ENCODE measurements around the gene SLC35A2.
A peak's percentile ranks its signal among the peaks of the same experiment; 100 is the strongest.
"Not testable (repeated sequence)": the region's sequence is repeated elsewhere in the genome, so short reads cannot be mapped to it uniquely, and the experiment has no call there.

The SLC35A2 gene

DNA sequence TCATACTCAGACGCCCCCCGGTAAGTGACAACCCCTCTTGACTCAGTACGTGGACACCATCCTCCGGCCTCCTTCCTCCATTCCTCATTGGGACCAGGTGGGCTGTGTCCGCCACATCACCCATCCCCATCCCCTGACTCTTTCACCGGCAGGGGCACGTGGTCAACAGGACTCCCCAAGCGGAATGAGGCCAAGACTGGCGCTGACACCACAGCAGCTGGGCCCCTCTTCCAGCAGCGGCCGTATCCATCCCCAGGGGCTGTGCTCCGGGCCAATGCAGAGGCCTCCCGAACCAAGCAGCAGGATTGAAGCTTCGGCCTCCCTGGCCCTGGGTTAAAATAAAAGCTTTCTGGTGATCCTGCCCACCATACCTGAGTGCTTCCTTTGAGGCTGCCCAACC is 8.7 kb downstream of the SLC35A2 start:
- DNase-seq (no peak), ATAC-seq (no peak)

DNA sequence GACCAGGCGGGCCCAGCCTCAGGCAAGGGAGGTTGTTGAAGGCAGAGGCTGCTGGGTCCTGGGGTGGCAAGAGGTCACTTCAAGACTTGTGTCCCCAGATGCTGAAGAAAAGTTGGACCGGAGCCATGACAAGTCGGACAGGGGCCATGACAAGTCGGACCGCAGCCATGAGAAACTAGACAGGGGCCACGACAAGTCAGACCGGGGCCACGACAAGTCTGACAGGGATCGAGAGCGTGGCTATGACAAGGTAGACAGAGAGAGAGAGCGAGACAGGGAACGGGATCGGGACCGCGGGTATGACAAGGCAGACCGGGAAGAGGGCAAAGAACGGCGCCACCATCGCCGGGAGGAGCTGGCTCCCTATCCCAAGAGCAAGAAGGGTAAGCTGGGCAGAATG is 9.3 kb downstream of the SLC35A2 start:
- DNase-seq (no peak), ATAC-seq (no peak)

DNA sequence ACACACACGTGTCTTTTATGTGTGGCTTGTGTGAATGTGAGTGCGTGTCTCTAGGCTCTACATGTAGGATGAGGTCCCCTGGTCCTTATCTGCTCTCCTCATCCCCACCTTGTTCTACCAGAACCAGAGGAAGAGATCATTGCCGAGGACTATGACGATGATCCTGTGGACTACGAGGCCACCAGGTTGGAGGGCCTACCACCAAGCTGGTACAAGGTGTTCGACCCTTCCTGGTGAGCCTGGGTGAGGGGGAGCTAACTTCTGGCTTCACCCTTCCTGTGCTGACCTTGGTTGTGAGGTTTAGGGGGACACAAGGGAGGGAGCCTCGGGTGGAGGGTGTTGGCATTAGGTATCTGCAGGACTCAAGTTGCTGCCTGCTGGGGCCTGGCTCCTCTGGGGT is 10.4 kb downstream of the SLC35A2 start:
- no peak for DNase-seq

DNA sequence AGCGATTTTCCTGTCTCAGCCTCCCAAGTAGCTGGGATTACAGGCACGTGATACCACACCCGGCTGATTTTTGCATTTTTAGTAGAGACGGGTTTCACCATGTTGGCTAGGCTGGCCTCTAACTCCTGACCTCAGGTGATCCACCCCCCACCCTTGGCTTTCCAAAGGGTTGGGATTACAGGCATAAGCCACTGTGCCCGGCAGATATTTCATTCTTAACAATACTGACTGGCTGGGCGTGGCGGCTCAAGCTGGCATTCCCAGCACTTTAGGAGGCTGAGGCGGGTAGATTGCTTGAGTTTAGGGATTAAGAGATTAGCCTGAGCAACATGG is 12.4 kb downstream of the SLC35A2 start:
- DNase-seq (no peak), ATAC-seq (no peak)

More for the DNA sequence above, 10.4 kb downstream of the SLC35A2 start:
- ATAC-seq, result no peak

DNA sequence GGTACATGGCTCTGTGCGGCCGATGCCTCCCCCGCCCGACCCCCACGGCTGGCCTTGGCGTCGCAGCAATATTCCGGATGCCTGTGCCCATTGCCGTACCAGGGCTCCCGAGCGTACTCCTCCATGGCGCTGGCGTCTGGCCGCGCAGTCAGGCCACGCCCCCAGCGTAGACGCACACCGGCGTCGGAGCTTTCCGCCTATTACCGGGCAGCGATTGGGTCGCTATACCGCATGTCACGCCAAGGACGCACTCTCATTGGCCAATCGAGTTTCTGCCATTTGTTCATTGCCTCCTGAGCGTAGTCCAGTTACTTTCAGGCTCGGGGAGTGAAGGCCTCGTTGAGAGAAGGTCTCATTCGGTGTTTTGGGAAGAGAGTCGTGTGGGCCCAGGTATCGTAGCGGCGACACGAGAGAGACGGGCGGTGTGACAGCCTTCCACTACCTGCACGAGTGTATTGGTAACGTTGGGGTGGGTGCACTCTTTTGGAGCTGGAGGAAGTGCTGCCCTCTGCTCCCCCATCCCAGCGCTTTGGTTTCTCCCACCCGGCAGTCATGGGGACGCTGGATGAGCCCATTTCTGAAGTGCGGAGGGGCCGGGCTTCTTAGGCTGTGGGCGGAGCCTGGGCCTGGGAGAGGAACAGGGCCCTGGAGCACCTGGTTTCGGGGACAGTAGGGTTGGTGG is 13.7 kb downstream of the SLC35A2 start, which contains the start of the genes PQBP1 and TIMM17B:
Gene PQBP1, plus strand, starts transcription at position 306 of the 682 bp plus-strand sequence. CDS start 580 bp downstream, outside the sequence.
Gene TIMM17B, minus strand, starts transcription at position 144 of the 682 bp plus-strand sequence. Its CDS starts 19 bp downstream, at position 125.
- DNase-seq (peak; percentile 85), ATAC-seq (peak; percentile 94)

DNA sequence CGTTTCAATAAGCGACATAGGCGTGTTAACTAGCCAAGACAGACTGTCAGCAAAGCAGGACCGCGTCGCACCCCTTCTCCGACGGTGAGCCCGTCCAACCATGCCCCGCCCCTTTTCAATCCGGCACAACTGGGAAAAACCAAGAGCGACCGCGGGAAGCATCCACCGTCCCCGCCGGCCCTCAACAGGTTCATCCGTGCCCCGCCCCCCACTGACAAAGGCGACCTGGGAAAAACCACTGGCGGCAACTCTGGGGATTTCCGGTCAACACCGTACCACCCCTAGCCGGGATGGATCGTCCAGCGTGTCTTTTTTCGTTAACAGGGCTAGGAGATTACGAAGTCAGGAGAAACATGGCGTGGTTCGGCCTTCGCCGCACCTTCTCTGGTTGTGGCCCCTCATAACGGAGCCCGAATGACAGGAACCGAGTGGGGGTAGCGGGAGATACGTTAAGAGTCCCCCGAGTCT is 14.3 kb downstream of the SLC35A2 start:
- DNase-seq (peak; percentile 68), ATAC-seq (peak; percentile 24)

DNA sequence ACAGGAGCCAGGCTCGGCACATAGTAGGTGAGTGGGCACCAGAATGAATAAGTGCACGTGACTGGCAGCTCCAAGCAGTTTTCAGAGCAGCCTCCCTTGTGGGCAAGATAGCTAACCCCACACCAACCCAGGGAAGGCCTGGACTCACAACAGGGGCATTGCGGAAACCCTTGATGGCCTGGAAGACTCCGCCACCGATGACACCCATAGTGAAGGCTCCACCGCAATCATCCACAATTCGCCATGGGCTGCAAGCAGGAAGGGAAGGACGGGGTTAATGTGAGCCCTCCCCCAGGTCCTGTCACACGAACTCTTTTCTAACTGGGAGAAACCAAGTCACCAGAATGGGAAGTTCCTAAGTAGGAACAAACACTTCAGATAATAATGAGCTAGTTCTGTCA is 14.8 kb downstream of the SLC35A2 start:
- ATAC-seq, result no peak
- DNase-seq, result no peak

DNA sequence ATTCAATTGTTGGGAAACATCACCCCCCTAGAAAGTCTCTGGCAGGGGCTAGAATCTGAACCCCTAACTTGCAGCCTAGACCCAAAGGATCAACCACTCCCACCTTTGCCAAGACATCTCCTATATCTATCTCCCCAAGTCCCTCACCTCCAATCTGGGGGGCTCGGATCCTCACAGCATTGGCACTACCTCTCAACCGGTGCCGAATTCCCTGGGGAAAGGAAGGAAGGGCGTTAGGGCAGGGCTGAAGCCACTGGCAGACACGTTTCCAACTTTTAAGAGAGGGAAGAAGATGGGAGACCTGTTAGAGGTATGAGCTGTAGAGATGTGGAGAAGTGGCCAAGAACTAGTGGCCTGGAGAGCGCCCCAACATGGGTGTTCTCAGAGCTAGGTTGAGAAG is 16.6 kb downstream of the SLC35A2 start:
- DNase-seq, result no peak
- ATAC-seq, result no peak

DNA sequence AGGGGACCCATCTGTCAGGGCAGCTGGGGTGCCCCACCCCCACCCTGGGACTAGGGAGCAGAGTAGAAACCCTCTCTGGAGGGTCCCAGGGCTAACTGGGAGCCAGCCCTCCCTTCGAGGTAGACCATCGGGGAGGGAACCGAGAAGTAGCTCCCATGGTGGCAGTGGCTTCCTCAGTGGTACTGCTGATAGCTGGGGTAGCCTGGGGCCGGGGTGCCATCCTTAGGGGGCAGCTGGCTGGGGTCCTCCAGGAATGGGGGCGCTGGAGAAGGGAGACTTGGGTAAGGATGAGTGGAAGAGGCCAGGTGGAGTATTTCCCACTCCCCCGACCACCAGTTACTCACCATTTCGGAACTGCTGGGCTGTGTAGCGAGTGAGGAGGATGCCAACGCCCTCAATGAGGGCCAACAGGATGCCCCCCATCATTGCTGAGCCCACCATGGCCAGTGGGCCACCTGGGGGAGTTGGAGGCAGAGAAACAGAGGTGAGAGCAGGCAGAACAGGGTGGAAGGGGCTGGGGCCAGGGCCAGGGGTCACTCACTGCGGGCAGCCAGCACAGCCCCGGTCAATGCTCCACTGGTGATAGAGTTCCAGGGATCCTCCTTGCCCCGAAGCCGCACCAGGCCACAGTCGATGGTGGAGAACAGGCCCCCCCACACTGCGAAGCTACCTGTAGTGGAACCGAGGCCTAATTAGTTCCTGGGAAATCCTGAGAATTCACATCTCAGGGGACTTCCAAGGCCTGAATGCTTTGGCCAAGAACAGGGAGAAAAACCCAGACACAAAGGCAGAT is 17.7 kb downstream of the SLC35A2 start:
- ATAC-seq (no peak), DNase-seq (no peak)

DNA sequence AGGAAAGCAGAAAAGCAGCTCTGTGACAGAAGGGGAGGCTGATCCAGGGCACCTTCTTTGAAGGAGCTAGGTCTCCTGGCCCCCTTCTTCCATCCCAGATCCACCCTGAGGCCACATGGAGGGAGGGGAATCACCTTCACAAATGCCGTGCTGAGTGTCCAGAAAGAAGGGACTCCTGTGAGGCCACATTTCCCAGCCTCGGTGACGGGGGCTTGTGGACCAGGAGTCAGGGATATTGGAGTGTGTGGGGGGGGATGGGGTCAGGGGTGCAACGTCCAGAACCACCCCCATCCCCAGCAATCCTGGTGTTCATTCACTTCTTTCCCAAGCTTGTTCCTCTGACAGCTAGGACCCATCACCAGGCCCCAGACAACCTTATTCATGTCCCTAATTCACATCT is 18.6 kb downstream of the SLC35A2 start:
- no peak for DNase-seq

DNA sequence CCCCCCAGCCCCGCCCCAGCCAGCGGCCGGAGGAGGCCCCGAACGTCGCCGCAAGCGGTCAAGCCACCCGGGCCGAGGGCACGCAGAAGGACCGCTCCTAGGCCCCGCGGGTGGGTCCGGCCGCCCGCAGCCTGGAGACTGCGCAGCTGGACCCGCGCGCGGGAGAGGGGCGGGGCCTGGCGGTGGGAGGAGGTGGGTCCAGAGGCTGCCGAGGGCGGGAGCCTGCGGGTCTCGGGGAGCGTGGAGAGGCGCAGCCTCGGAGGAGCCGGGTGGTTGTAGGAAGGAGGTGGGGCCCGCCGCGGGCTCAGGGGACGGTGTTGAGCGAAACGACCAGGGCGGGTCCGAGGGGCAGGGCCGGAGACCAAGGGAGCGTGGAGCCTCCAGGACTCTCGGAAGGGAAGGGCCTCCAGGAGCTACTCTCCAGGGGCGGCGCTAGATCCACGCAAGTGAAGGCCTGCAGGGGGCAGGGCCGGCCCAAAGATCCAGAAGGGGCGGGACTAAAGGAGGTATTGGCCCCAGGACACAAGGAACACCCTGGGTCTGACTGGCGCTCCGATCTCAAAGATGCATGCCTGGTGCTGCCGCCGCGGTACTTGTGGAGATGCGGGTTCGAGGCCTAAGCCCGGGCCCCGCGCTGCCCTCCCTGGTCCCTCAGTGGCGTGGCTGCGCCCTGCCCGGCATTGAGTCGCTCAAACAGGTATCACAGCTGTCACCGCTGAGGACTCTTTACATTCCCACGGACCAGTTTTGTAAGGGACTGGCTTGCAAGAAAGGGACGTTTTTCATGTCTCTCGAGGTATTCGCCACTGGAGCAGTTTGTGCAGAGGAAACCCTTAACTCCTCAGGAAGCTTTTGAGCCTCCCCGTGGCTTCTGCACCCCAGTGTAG is 19.8 kb downstream of the SLC35A2 start:
- ATAC-seq (peak; percentile 90), DNase-seq (peak; percentile 71)

More for the DNA sequence above, 18.6 kb downstream of the SLC35A2 start:
- no peak for ATAC-seq

DNA sequence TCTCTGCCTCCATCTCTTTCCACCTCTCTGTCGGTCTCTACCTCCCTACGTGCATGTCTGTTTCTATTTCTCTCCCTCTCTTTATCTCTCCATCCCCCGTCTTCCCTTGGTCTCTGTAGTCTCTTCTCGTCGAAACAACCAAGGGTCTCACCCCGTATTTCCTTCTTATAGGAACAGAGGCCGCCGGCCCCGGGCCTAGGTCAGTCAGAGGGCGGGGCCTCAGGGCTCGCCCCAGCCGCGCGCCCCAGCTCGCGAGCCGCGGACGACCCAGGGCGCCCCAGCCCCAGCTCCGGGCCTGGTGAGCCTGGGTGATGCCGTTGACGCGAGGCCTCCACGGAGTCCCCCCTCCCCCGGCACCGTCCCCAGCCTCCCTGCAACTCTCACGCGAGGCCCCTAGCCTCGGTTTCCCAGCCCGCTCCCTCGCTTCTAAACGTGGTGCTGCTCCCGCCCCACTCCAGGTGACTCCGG is 20.5 kb downstream of the SLC35A2 start:
- ATAC-seq (peak; percentile 47), DNase-seq (peak; percentile 14)

DNA sequence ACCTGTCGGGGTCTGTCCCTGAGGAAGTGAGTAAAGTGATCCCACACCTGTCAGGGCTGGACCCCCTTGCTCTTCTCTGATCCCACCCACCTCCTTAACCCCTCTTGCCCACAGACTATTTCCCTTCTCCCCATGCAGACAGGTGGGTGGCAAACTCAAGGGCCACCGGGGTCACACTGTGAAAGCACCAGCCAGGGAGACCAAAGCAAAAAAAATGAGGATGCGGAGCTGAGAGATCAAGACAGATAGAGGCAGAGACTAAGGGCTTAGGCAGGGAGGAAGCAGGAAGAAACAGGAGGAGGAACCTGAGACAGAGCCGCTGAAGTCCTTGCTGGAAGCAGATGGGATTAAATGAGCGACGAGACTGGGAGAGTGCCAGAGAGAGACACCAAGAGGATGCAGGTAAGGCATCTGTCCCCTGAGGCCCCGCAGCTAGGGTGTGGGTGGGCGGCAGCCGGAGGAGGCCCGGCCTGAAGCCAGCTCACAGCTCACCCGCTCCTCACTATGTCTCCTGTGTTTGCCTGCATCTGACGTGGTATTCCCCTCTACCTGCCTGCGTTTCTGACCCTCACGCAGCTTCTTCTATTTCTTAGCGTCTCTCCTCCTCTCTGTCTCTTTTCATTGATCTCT is 21.0 kb downstream of the SLC35A2 start:
- DNase-seq (peak; percentile 19), ATAC-seq (no peak)

DNA sequence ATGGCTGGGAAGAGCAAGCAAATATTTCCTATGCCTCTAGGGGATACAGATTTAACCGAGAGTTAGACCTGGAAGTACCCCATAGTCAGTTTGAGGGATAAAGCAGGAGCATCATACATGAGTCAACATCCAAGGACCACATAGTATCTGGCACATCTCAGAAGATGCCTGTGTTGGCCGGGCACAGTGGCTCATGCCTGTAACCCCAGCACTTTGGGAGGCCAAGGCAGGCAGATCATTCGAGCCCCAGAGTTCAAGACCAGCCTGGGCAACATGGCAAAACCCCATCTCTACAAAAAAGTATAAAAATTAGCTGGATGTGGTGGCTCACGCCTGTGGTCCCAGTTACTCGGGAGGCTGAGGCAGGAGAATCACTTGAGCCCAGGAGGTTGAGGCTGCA is 24.9 kb downstream of the SLC35A2 start:
- ATAC-seq, DNase-seq: not testable (repeated sequence)

DNA sequence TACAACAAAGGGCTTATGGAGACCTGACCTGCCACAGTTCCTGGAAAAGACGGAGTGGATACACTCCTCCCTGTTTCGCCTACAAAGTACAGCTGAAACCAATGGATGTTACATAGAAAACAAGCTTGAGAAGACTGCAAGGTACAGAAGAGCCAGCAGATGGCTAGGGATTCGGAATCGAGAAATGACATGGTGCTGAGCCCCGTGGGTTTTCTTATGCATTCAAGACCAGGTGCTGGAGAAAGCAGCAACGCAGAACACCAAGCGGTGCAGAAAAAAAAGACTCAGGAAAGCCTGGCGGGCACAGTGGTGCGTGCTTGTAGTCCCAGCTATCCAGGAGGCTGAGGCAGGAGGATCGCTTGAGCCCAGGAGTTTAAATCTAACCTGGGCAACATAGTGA is 27.7 kb downstream of the SLC35A2 start:
- ATAC-seq (no peak), DNase-seq (no peak)

DNA sequence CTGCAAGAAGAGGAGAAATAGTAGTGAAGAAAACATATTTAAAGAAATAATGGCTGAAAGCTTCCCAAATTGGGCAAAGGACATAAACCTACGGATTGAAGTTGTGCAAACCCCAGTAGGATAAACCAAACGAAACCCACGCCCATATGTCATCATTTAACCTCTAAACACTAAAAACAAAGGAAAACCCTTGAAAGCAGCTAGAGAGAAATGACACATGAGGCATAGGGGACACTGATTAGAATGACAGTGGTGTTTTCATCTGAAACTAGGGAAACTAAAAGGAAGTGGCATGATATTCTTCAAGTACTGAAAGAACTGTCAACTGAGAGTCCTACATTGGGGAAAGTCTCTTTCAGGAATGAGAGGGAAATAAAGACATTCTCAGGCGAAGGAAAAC is 34.5 kb downstream of the SLC35A2 start:
- ATAC-seq, result not testable (repeated sequence)

DNA sequence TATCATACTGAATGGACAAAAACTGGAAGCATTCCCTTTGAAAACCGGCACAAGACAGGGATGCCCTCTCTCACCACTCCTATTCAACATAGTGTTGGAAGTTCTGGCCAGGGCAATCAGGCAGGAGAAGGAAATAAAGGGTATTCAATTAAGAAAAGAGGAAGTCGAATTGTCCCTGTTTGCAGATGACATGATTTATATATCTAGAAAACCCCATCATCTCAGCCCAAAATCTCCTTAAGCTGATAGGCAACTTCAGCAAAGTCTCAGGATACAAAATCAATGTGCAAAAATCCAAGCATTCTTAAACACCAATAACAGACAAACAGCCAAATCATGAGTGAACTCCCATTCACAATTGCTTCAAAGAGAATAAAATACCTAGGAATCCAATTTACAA is 39.4 kb downstream of the SLC35A2 start:
- DNase-seq, result not testable (repeated sequence)

More for the DNA sequence above, 34.5 kb downstream of the SLC35A2 start:
- not testable (repeated sequence) for DNase-seq

DNA sequence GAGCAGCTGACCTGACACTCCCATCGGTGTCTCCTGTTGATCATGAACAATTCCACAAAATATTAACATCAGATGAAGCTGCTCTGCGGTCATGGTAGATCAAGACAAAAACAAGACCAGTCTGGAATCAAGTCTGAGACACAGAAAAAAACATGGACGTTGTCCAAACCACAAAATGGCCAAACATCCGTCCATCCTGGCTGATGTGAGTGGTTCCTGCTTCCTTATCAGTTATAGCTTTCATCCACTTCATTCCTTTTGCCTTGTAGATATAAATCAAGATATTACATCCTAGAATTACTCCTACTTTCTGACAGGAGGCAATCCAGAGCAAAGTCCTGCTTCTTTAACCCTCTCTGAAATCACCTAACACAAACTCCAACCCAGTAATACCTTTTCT is 47.2 kb downstream of the SLC35A2 start:
- no peak for ATAC-seq
- no peak for DNase-seq

More for the DNA sequence above, 39.4 kb downstream of the SLC35A2 start:
- ATAC-seq, result not testable (repeated sequence)

DNA sequence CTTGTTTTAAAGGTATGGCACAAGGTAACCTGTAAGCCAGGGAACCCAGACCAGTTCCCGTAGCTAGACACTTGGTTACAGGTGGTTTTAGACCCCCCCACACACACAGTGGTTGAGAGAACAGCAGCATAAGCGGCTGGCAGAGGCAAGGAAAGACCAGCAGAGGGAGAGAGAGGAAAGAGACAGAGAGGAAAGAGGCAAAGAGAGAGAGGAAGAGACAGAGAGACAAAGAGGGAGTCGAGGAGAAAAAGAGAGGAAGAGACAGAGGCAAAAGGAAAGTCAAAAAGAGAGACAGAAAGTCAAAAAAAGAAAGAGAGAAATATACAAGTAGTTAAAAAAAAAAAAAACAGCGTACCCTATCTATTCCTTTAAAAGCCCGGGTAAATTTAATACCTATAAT is 56.5 kb downstream of the SLC35A2 start:
- no peak for ATAC-seq
- no peak for DNase-seq

DNA sequence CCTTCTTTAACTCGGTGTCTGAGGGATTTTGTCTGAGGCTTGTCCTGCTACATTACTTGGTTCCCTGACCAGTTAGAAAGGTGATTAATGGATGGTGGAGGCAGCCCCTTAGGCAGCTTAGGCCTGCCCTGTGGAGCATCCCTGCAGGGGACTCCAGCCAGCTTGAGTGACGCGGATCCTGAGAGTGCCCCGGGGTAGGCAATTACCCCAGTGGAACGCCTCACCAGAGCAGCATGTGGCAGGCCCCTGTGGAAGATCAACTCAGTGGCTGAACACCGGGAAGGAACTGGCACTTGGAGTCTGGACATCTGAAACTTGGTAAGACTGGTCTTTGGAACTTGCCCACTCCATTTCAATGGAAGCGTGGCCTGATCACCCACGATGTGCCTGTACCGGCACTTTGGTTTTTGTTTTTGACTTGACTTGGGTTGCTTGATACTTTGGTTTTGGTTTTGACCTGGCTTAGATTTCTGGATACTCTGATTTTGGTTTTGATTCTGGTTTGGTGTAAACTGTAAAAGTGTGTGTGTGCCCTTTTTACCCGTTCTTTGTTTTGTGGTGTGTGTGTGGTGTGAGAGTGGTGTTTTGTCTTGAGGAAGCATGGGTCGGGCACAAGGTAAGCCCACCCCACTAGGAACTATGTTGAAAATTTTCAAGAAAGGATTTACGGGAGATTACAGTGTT is 57.2 kb downstream of the SLC35A2 start:
- DNase-seq, ATAC-seq: not testable (repeated sequence)

DNA sequence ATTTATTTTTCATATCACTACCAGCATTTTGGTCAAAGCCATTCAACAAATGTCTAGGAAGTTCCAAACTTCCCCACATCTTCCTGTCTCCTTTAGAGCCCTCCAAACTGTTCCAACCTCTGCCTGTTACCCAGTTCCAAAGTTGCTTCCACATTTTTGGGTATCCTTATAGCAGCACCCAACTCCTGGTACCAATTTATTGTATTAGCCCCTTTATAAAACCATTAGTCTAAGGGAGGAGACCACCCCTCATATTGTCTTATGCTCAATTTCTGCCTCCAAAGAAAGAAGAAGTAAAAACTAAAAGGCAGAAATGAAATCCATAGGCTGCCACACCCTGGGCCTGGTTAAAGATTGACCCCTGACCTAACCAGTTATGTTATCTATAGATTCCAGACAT is 58.0 kb downstream of the SLC35A2 start:
- DNase-seq, ATAC-seq: not testable (repeated sequence)

All from stimulated activated naive CD8-positive, alpha-beta T cell treated with anti-CD3 and anti-CD28 coated beads, Interleukin-15, Interleukin-2, amounts not matched to agents 100 U/mL and 50 U/mL, for 24 hours (primary cell).